Measurements from ENCODE around the gene OCSTAMP. TPM values are rescaled to one million over a fixed set of nuclear protein-coding genes. Genes with fewer than 3 reads are reported as not detected.

Gene OCSTAMP
- total RNA-seq, 4 donors from 2014 or later: not detected

GRCh38 chr20:46559001-46559400, 8.5 kb upstream of the OCSTAMP start:
- intact Hi-C loops (cut with DNase I; ENCODE audit: low total_unique reads): no loop called here
- no peak for TF ChIP-seq POLR2A (IDR thresholded peaks at IDR 0.05)
- no peak for TF ChIP-seq CTCF (IDR thresholded peaks at IDR 0.05)

GRCh38 chr20:46558511-46558959, 8.1 kb upstream of the OCSTAMP start:
- DNase-seq: peak in 1 of 2 donors; percentile 25
- Histone ChIP-seq H3K27me3 (no peaks in the 10 kb centered on the region), H3K4me3 (no peak overlapping the region), H3K4me1 (peaks cover 0 to 3% of the 10 kb centered on the region in 2 donors), H3K9me3 (no peaks in the 10 kb centered on the region), H3K36me3 (no peaks in the 10 kb centered on the region), H3K27ac (no peak overlapping the region)
- intact Hi-C loops (cut with DNase I; ENCODE audit: low total_unique reads): no loop called here
- TF ChIP-seq POLR2A (IDR thresholded peaks at IDR 0.05) (no peak), CTCF (IDR thresholded peaks at IDR 0.05) (no peak)

More at GRCh38 chr20:46559001-46559400, 8.5 kb upstream of the OCSTAMP start:
- Histone ChIP-seq H3K4me3 (no peak overlapping the region), H3K4me1 (peaks cover 0 to 3% of the 10 kb centered on the region in 2 donors), H3K27me3 (no peaks in the 10 kb centered on the region), H3K36me3 (no peaks in the 10 kb centered on the region), H3K9me3 (no peaks in the 10 kb centered on the region), H3K27ac (no peak overlapping the region)
- no peak for DNase-seq

DNA sequence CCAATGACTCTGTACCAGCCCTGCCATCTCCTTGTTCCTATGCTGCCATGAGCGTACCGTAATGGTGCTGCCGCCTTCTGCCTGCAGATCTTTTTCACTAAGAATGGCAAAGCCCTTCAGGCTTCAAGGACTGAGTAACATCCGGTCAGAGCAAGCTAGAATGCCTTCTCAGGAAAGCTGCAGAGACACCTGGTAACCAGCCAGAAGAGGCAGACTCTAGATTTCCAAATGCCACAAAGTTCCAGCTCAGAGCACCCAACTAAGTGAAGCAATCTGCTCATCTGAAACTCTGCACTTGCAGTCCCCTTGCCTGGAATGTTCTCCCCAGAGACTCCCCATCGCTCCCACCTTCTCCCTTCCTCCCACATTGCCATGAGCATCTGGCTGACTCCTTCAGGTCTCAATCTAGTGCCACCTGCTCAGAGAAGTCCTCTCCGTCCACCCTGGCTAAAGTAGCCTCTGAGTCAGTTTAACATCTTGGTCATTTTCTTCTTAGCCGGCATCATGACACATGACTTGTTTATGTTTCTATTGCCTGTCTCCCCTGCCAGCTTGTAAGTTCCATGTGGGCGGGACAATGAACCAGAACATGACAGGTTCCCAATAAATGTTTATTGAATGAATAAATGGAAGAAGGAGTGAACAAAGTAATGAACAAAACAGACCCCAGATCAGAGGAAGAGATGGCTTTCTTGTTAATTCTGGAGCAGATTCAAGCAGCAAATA, 6.9 kb upstream of the OCSTAMP start:
- TF ChIP-seq CTCF (IDR thresholded peaks at IDR 0.05): no peak
- no peak for TF ChIP-seq POLR2A (IDR thresholded peaks at IDR 0.05)
- no peaks in the 10 kb centered on the region for H3K27me3 ChIP-seq
- no peak overlapping the region for H3K4me3 ChIP-seq
- no peaks in the 10 kb centered on the region for H3K36me3 ChIP-seq
- intact Hi-C loops (cut with DNase I; ENCODE audit: low total_unique reads): no loop called here
- H3K9me3 ChIP-seq: no peaks in the 10 kb centered on the region
- no peak for DNase-seq
- H3K4me1 ChIP-seq: peaks cover 0 to 3% of the 10 kb centered on the region in 2 donors
- H3K27ac ChIP-seq: no peak overlapping the region

- H3K9me3 ChIP-seq: no peaks in the 10 kb centered on the region
- H3K36me3 ChIP-seq: no peaks in the 10 kb centered on the region
- intact Hi-C loops (cut with DNase I; ENCODE audit: low total_unique reads): no loop called here
- H3K4me1 ChIP-seq: no peaks in the 10 kb centered on the region
- no peaks in the 10 kb centered on the region for H3K27me3 ChIP-seq
- H3K4me3 ChIP-seq: no peak overlapping the region
- H3K27ac ChIP-seq: no peak overlapping the region
- no peak for DNase-seq
- no peak for TF ChIP-seq POLR2A (IDR thresholded peaks at IDR 0.05)
- TF ChIP-seq CTCF (IDR thresholded peaks at IDR 0.05): no peak
Observed at GRCh38 chr20:46555370-46555956, 5.0 kb upstream of the OCSTAMP start.

DNA sequence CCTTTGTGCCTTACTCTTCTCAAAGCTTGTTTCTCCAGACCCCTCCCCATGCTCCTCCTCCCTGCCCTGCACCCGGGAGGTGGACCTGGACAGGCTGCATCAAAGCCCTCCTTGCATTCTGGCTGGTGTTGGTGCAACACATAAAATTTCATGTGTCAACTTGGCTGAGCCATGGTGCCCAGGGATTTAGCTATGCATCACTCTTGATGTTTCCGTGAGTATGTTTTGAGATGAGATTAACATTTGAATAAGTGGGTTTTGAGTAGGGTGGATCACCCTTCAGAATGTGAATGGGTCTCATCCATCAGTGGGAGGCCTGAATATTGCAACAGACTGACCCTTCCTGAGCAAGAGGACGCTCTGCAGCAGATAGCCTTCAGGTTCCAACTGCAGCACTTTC, 4.4 kb upstream of the OCSTAMP start:
- H3K36me3 ChIP-seq: no peaks in the 10 kb centered on the region
- no peak overlapping the region for H3K4me3 ChIP-seq
- TF ChIP-seq CTCF (IDR thresholded peaks at IDR 0.05): no peak
- TF ChIP-seq POLR2A (IDR thresholded peaks at IDR 0.05): no peak

More for the DNA sequence above, 4.4 kb upstream of the OCSTAMP start:
- no peaks in the 10 kb centered on the region for H3K27me3 ChIP-seq
- DNase-seq: no peak
- no peaks in the 10 kb centered on the region for H3K4me1 ChIP-seq
- no peaks in the 10 kb centered on the region for H3K9me3 ChIP-seq
- H3K27ac ChIP-seq: no peak overlapping the region
- intact Hi-C loops (cut with DNase I; ENCODE audit: low total_unique reads): no loop called here
